Measurements from ENCODE around the gene ANXA2.

DNA sequence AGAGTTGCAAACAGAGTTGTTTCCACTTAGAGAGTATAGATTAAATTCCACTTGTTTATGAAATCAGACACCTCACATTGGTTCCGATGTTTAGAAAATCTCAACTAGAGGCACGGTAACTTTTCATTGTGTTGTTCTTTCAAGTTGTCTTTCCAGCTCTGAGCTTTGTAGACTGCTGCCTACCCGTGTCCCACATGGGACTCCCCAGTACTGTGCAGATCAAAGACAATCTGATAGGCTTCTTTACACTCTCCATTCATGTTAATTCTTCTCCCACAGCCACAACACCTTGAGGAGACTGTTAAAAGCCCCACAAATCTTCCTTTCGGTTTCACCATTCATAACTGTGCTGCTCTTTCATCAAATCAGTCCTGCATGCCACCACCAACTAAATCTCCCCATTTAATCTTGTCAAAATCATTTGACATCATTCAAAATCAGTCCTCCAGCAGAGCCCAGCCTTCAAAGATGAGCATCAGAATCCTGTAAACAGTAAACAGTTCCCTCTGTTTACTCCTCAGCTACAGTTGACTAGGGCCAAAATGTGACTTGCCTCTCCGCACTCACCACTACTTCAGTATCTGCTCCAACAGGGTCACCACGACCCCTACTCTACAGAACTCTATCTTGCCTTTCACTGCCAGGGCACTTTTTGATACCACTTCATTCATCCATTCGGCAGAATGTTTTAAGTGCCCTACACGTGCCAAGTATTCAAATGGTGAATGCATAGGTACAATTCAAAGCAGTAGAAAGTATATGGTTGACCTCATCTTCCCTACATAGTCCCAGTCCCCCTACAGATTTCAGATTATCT, 8.3 kb downstream of the ANXA2 start:
- TF ChIP-seq BRCA1 (IDR thresholded peaks at IDR 0.05; ENCODE audit: low read depth, low read length) (no peak), NR2C2 (IDR thresholded peaks at IDR 0.05; ENCODE audit: borderline replicate concordance, control insufficient read depth, insufficient read length, low read depth) (no peak)
